K562 (cell line): ENCODE measurements around the gene GORASP2. TPM values are rescaled to one million over a fixed set of nuclear protein-coding genes. Genes with fewer than 3 reads are reported as not detected.

Experiments
- ATAC-seq: fragments of 200-7000 bp; cut with Tn5 transposase; 3 replicates; pipeline ENCODE4 v1.9.1; 2020; ENCODE audit warnings: moderate library complexity
- BruUV-seq: library from RNA; stranded (reverse); fragments of 400-500 nt; replicated peaks from 2 replicates; lab custom pipeline; 2021; lab: Mats Ljungman, UMichigan
- CTCF ChIA-PET: fragments of 300-600 bp; formaldehyde crosslinking; extraction: SDS; loops from one replicate; lab custom pipeline; 2021; ENCODE audit warnings: low intra/inter-chr PET ratio; lab: Yijun Ruan, JAX
- POLR2A ChIA-PET: fragments of 300-600, 350-650 bp; sonication (Branson Sonifier 250); formaldehyde crosslinking; extraction: SDS; loops from one replicate; lab custom pipeline; 2021; ENCODE audit warnings: antibody characterized with exemption, inconsistent platforms; lab: Yijun Ruan, JAX
- DNase-seq, 4 experiments: peaks; one replicate each; pipeline versions ENCODE4 v3.0.0 to v3.0.0-alpha.2; 2011 to 2018; ENCODE audit warnings: low spot score in 3 of 4, mixed read lengths in 3 of 4; ENCODE audit errors: extremely low read depth in 1 of 4
- FAIRE-seq: peaks from 2 replicates; lab custom pipeline; 2011; peaks lifted over from hg19 to GRCh38; lab: Jason Lieb, UNC
- H2AFZ ChIP-seq: 2 replicates; pipeline ENCODE4 v1.6.0; 2011; ENCODE audit warnings: low read depth, low read length, control low read depth, inconsistent platforms
- H3K27ac ChIP-seq: fragments of 200-600 bp; 3 replicates; pipeline ENCODE4 v1.8.0; 2011; ENCODE audit warnings: low read depth, mild to moderate bottlenecking, control low read depth, inconsistent platforms, low read length, moderate library complexity, mixed read lengths; ENCODE audit errors: extremely low read depth
- H3K27me3 ChIP-seq, 2 experiments: fragments of 300-600 bp in 1 of 2; 2 replicates in 1 of 2; 3 replicates in 1 of 2; pipeline versions ENCODE4 v1.6.0 to v1.8.0; 2011; ENCODE audit warnings: inconsistent platforms in 2 of 2, low read length in 2 of 2, mild to moderate bottlenecking in 1 of 2, mixed read lengths in 1 of 2, moderate library complexity in 1 of 2; ENCODE audit not compliant: control insufficient read depth in 2 of 2, insufficient read depth in 2 of 2
- H3K36me3 ChIP-seq: fragments of 300-600 bp; 3 replicates; pipeline ENCODE4 v1.8.0; 2011; ENCODE audit warnings: mild to moderate bottlenecking, low read length, inconsistent platforms; ENCODE audit not compliant: control insufficient read depth, insufficient read depth
- H3K4me1 ChIP-seq, 2 experiments: fragments of 200-600 bp in 1 of 2; replicated peaks in 1 of 2; 2 replicates in 1 of 2; 3 replicates in 1 of 2; pipeline versions ENCODE4 v1.5.1 to v1.8.0; 2011; ENCODE audit warnings: inconsistent platforms in 2 of 2, low read length in 2 of 2, mild to moderate bottlenecking in 1 of 2, mixed read lengths in 1 of 2, moderate library complexity in 1 of 2; ENCODE audit not compliant: control insufficient read depth in 2 of 2, insufficient read depth in 2 of 2
- H3K4me2 ChIP-seq: 2 replicates; pipeline ENCODE4 v1.6.1; 2011; ENCODE audit warnings: low read length, control low read depth, inconsistent platforms, mixed read lengths; ENCODE audit not compliant: insufficient read depth
- H3K4me3 ChIP-seq: fragments of 200-600 bp; sonication (generic), shearing (Covaris generic); 2 replicates; pipeline ENCODE4 v1.5.1; 2016; ENCODE audit warnings: control low read depth, inconsistent platforms
- H3K79me2 ChIP-seq: fragments of 200-600 bp; 3 replicates; pipeline ENCODE4 v1.8.0; 2011; ENCODE audit warnings: low read length, inconsistent platforms; ENCODE audit not compliant: control insufficient read depth, insufficient read depth
- H3K9ac ChIP-seq, 2 experiments: 2 replicates each; pipeline versions ENCODE4 v1.6.0 to v1.6.1; 2011; ENCODE audit warnings: low read depth in 2 of 2, low read length in 2 of 2, control low read depth in 1 of 2, inconsistent platforms in 1 of 2, mild to moderate bottlenecking in 1 of 2, mixed read lengths in 1 of 2; ENCODE audit not compliant: insufficient read depth in 1 of 2
- H3K9me1 ChIP-seq: one replicate; pipeline ENCODE4 v1.6.0; 2011; ENCODE audit warnings: inconsistent platforms, mild to moderate bottlenecking, low read length, moderate library complexity; ENCODE audit not compliant: control insufficient read depth, insufficient read depth
- H3K9me3 ChIP-seq: replicated peaks from 2 replicates; pipeline ENCODE4 v1.5.1; 2011; ENCODE audit warnings: low read depth, low read length, inconsistent platforms; ENCODE audit not compliant: control insufficient read depth, insufficient read depth
- H4K20me1 ChIP-seq: replicated peaks from 2 replicates; pipeline ENCODE4 v1.6.1; 2011; ENCODE audit warnings: low read length, inconsistent platforms, mixed read lengths; ENCODE audit not compliant: control insufficient read depth, insufficient read depth
- BRF1 ChIP-seq: IDR thresholded peaks from 3 replicates; pipeline ENCODE4 v1.6.1; 2011; ENCODE audit warnings: borderline replicate concordance, mild to moderate bottlenecking; ENCODE audit not compliant: insufficient read length; ENCODE audit errors: extremely low read depth
- CTCF ChIP-seq, 3 experiments: IDR thresholded peaks in 2 of 3; conservative IDR thresholded peaks in 1 of 3; 2 replicates each; pipeline ENCODE4 v1.5.1; 2011 to 2012; ENCODE audit warnings: low read length in 3 of 3, mild to moderate bottlenecking in 3 of 3, control low read depth in 2 of 3, improper control_type of control experiment in 1 of 3, inconsistent platforms in 1 of 3, low read depth in 1 of 3, mixed read lengths in 1 of 3, moderate library complexity in 1 of 3; ENCODE audit not compliant: insufficient read depth in 2 of 3
- DACH1 ChIP-seq: fragments of 450-650 bp; IDR thresholded peaks from 2 replicates; pipeline ENCODE4 v1.6.1; 2018; ENCODE audit not compliant: partially characterized antibody
- E4F1 ChIP-seq: fragments of 250-450 bp; sonication (Bioruptor Pico); IDR thresholded peaks from 2 replicates; pipeline ENCODE4 v1.5.0; 2021; ENCODE audit warnings: mild to moderate bottlenecking, borderline replicate concordance
- EWSR1 ChIP-seq: fragments of 450-650 bp; IDR thresholded peaks from 2 replicates; pipeline ENCODE4 v1.6.1; 2018; ENCODE audit warnings: borderline replicate concordance, mild to moderate bottlenecking, low read depth, moderate library complexity; ENCODE audit not compliant: partially characterized antibody
- HDAC8 ChIP-seq: fragments of 450-650 bp; IDR thresholded peaks from 2 replicates; pipeline ENCODE4 v1.6.1; 2016; ENCODE audit warnings: mild to moderate bottlenecking, missing genetic modification characterization, moderate library complexity, missing compliant biosample characterization
- MAFG ChIP-seq: fragments of 450-650 bp; conservative IDR thresholded peaks from 2 replicates; pipeline ENCODE4 v1.6.1; 2016; ENCODE audit warnings: missing genetic modification characterization, missing compliant biosample characterization
- MTA1 ChIP-seq: fragments of 450-650 bp; IDR thresholded peaks from 2 replicates; pipeline ENCODE4 v1.6.1; 2017; ENCODE audit warnings: borderline replicate concordance
- POLR2A ChIP-seq: fragments of 450-650 bp; conservative IDR thresholded peaks from 2 replicates; pipeline ENCODE4 v1.6.1; 2016
- POLR3G ChIP-seq: IDR thresholded peaks from 2 replicates; pipeline ENCODE4 v1.6.1; 2011; ENCODE audit not compliant: insufficient read length, insufficient replicate concordance; ENCODE audit errors: extremely low read depth
- RAD21 ChIP-seq, 2 experiments: fragments of 250-450 bp in 1 of 2; fragments of 450-650 bp in 1 of 2; sonication (Bioruptor Pico) in 1 of 2; formaldehyde crosslinking in 1 of 2; IDR thresholded peaks in 1 of 2; conservative IDR thresholded peaks in 1 of 2; 2 replicates each; pipeline versions ENCODE4 v1.4.0 to v1.8.0; 2020 to 2022; ENCODE audit warnings: mild to moderate bottlenecking in 2 of 2, moderate library complexity in 1 of 2
- SIX5 ChIP-seq, 2 experiments: IDR thresholded peaks; 2 replicates each; pipeline ENCODE4 v1.6.1; 2011; ENCODE audit warnings: low read length in 2 of 2, borderline replicate concordance in 1 of 2, low read depth in 1 of 2, mild to moderate bottlenecking in 1 of 2, moderate library complexity in 1 of 2; ENCODE audit not compliant: insufficient read depth in 1 of 2
- TRIM24 ChIP-seq, 2 experiments: fragments of 450-650 bp; IDR thresholded peaks; 2 replicates each; pipeline ENCODE4 v1.6.1; 2016
- USF1 ChIP-seq: sonication (generic); formaldehyde crosslinking; IDR thresholded peaks from 2 replicates; pipeline ENCODE4 v1.9.0; 2022; ENCODE audit warnings: mild to moderate bottlenecking, missing genetic modification reagents
- ZNF316 ChIP-seq: fragments of 450-650 bp; IDR thresholded peaks from 2 replicates; pipeline ENCODE4 v1.6.1; 2016
- WGBS: fragments of 100-300 bp; shearing (Covaris generic); methylation state at CpG from one replicate; pipeline ENCODE4 v1.1.6; 2016; ENCODE audit warnings: low coverage, mixed read lengths; ENCODE audit not compliant: insufficient coverage; ENCODE audit errors: missing lambda C conversion rate; 5-methylcytosine and 5-hydroxymethylcytosine counted together
- in situ Hi-C: fragments of 300-500 bp; cut with MboI; formaldehyde crosslinking; loops from 4 replicates; pipeline ENCODE4 v1.15.0; 2018; ENCODE audit warnings: inconsistent platforms, mixed read lengths
- intact Hi-C: fragments of 100-400 bp; cut with micrococcal nuclease; formaldehyde crosslinking; loops from 2 replicates; pipeline ENCODE4 v1.14.2; 2022
- polyA plus RNA-seq, 8 experiments: library from polyadenylated mRNA; depleted of rRNA in 4 of 8; stranded (reverse) in 5 of 8; unstranded in 3 of 8; fragments of >200 nt; fragmentation: Nextera tagmentation in 2 of 8; fragmentation: Illumina TruSeq in 1 of 8; extraction: Ambion mirVana in 2 of 8; extraction: Trizol in 1 of 8; gene quantifications; 2 replicates each; pipeline versions ENCODE4 v1.2.1 to v1.2.3, GENCODE V29; 2011 to 2014; ENCODE audit warnings: inconsistent platforms in 1 of 8, missing spikeins in 1 of 8
- total RNA-seq, 7 experiments: library from RNA; depleted of rRNA in 6 of 7; stranded (reverse); fragments of >200 nt in 6 of 7; fragmentation: Illumina TruSeq in 2 of 7; extraction: Trizol in 2 of 7; gene quantifications; 2 replicates each; pipeline versions ENCODE4 v1.2.1 to v1.2.3, GENCODE V29; 2011 to 2021; ENCODE audit warnings: low replicate concordance in 1 of 7

The GORASP2 gene
- total and polyA plus RNA-seq, 9 of the 15 experiments (the other 6 are each of a cell fraction or from before 2014, with no cell fraction given) = 27.4 to 180 (median 59.6) TPM

DNA sequence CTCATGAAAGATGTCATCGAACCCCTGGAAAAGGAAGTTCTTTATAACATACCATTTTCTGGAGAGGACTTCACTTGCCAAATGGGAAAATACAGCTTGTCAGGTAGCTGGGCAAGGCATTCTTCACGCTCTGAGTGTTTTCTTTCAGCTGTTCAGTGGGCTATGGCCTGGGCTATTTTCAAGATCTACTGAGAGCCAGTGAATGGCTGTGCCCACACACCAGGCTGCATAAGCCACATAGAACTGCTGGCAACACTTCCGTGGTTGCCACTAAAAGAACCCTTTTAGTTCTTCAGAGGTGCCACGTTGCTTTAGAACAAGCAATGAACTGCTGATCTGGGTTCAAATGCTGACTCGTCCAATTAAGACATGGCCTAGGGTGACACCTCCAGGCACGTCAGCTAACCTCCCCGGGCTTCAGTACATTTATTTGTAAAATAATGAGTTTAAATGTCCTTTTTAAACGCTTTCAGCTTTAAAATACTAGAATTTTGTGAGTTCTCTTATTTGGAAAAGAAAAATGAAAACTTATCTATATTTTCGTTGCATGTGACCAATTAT, 36.6 kb upstream of the GORASP2 start (continued):
- TF ChIP-seq EWSR1 (no peak), DACH1 (no peak), ZNF316 (peak; percentile 88), MTA1 (no peak), CTCF (IDR thresholded peaks at IDR 0.05 in 2 of 3, conservative IDR thresholded peaks at IDR 0.05 in 1 of 3; ENCODE audit: insufficient read depth in 2 of 3, low read depth in 1 of 3, low read length in 3 of 3) (peak in 2 of 3 experiments; percentile 15 to 17; a peak in 3 of 6 replicates), MAFG (tag) (peak; percentile 57), RAD21 (CRISPR knock-in tag; conservative IDR thresholded peaks at IDR 0.05 in 1 of 2, IDR thresholded peaks at IDR 0.05 in 1 of 2) (peak in 1 of 2 experiments; percentile 34; a peak in 1 of 4 replicates)

DNA sequence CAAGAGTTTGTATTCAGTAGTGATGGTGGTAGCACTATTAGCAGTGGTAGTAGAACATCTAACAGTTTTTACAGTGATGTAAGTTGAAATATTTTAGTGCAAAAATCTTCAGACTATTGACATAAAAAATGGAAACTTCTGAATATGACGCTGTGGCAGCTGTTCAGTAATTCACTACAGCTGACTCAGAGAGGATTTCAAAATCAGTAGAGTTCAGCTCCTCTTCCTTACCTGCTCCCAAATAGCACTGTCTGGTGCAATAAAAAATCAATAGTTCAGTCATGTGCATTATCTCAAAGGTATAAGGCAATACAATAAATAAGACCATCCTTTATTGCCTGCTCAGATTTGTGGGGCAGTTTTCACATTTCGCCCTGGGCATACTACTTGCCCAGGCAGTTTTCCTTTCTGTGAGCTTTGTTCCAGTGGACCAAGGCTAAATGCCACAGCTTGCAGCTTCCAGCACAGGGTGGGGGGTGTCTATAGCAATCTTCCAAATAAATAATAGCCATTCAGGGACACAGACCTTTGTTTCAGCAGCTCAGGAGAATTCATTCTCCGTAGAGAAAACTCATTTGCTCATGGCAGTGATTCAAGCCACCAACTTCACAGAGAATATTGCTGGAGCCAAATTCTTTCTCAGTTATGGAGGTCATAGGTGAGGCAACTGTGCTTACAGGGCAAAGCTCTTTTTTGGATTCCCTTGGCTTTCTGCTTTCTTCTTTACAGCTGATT, 33.9 kb upstream of the GORASP2 start:
- ATAC-seq (no peak), DNase-seq (no peak), FAIRE-seq (no peak)
- ChIA-PET CTCF (no interaction called here), POLR2A (interaction anchor here (0.6 to 1.7 kb wide), 6 partner anchors 9 to 406 kb away, joined by 3 to 6 read pairs (median 4); no protein-coding TSS in a partner anchor)
- no peaks in the 10 kb centered on the region for H4K20me1 ChIP-seq
- no peaks in the 10 kb centered on the region for H3K79me2 ChIP-seq
- no peaks in the 10 kb centered on the region for H3K9me3 ChIP-seq
- H3K4me3 ChIP-seq = no peak overlapping the region
- H3K4me1 ChIP-seq = no peaks in the 10 kb centered on the region
- no TSS peak for BruUV-seq
- intact Hi-C loops = no loop called here
- in situ Hi-C loops = no loop called here
- H3K27ac ChIP-seq = no peak overlapping the region
- no peaks in the 10 kb centered on the region for H3K9me1 ChIP-seq
- H2AFZ ChIP-seq = no peak overlapping the region
- H3K36me3 ChIP-seq = no peaks in the 10 kb centered on the region
- H3K27me3 ChIP-seq = peaks cover 15 to 23% of the 10 kb centered on the region in 2 experiments; a peak in 4 of 5 replicates
- H3K9ac ChIP-seq = no peak overlapping the region
- 0% methylated on average over 3 of the region's 3 CpGs for WGBS
- no peak overlapping the region for H3K4me2 ChIP-seq
- TF ChIP-seq TRIM24 (IDR thresholded peaks at IDR 0.05) = no peak
- TF ChIP-seq BRF1 = no peak
- TF ChIP-seq POLR2A = no peak
- no peak for TF ChIP-seq SIX5 (IDR thresholded peaks at IDR 0.05; ENCODE audit: borderline replicate concordance in 1 of 2, insufficient read depth in 1 of 2, low read depth in 1 of 2, low read length in 2 of 2)
- no peak for TF ChIP-seq HDAC8 (tag)
- no peak for TF ChIP-seq E4F1 (CRISPR knock-in tag)
- TF ChIP-seq USF1 = no peak
- no peak for TF ChIP-seq POLR3G
